GM18505 (cell line): ENCODE measurements around the gene RNF32.

ENCODE experiments used
- ATAC-seq: cut with Tn5 transposase; IDR thresholded peaks from one replicate; pipeline ENCODE4 v1.9.1; 2021; ENCODE audit not compliant: unreplicated experiment
- POLR2A ChIP-seq: IDR thresholded peaks from 4 replicates; pipeline ENCODE4 v1.6.1; 2011; ENCODE audit warnings: borderline replicate concordance; ENCODE audit not compliant: insufficient read depth, insufficient read length; ENCODE audit errors: extremely low read depth

RNF32 gene

DNA sequence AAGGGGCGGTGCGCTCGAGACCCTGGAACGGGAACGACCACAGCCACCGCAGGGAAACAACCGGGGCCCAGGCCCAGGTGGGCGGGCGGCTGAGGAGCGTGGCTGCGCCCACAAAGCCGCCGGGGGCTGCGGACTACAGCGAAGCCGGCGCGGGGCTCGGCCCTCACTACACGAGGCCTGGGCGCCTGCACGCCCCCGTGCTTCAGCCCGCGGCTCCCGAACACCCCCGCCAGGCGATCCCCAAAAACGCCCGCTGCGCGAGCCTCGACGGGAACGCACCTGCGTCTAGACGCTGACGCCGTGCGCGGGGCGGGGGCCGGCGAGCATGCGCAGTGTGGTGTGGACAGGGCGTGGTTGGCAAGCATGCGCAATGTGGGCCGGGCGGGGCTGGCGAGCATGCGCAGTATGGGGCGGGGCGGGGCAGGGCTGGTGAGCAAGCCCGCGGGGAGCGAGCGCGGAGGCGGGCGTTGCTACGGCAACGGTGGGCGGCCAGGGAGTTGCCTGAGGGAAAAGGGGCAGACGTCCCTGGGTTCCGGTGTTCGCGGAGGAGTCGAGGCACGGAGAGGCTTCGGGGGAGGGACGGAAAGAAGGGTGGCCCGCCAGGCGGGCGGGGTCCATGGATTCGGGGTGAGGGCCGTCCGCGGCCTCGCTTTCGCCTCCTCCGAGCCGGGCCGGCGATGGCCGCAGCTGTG lies at the start of gene RNF32:
TSS of gene RNF32 (plus strand) at position 518 of the 692 bp plus-strand sequence. CDS start 3,104 bp downstream, outside the sequence.
- peak; percentile 80 for TF ChIP-seq POLR2A
- ATAC-seq = peak; percentile 89

DNA sequence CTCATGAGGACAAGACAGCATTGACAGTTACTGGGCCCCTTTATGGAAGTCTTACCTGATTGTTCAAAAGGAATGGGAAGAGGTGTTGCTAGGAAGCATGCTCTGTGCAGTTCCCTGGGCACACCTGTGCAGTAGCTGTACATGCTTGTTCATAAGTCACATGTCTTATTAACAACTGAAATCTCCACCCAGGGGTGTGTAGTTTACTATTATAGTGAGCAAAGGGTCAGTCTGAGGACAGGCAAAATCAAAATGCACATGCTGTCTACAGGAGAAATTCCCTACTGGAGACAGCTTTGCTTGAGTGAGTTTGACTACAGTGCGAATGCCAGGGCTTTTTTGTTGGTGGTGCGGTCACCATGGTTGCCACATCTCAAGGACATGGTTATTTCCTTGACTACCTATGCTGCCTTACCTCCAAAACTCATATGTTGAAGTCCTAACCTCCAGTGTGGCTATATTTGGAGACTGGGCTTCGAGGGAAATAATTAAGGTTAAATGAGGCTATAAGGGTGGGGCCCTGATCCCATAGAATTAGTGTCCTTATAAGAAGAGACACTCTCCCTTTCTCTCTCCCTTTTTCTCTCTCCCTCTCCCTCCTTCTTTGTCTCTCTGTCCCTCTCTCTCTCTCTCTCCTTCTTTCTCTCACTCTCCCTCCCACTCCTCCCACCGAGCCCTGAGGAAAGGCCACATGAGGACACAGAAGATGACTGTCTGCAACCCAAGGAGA lies 48.3 kb upstream of the RNF32 start:
- TF ChIP-seq POLR2A = no peak
- ATAC-seq = no peak

DNA sequence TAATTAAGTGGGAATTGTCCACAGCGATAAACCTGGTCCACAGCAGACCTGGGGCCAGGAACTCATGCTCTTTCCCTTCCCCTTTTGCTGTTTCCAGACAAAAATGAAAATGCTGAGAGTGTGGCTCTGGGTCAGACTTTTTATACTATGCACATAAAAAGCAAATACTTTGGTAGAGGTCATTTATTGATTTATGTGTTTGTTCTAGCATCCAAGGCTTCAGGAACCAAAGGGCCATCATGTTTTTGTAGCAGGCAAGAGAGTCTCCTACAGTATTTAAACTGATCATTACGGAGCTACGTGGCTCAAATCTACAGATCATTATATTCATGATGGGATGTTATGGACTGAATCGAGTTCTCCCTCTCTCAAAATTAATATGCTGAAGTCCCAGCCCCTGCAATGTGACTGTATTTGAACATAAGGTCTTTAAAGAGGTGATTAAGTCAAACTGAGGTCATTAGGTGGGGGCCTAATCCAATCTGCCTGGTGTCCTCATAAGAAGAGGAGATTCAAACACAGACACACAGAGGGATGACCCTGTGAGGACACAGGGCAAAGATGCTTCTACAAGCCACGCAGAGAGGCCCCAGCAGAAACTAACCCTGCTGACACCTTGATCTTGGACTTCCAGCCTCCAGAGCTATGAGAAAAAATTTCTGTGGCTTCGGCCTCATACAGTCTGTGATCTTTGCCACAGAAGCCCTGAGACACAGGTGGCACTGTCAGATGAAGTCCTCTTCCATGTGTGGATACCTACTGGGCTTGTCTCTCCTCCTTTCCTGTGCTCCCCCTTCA lies 46.1 kb upstream of the RNF32 start:
- ATAC-seq = no peak
- TF ChIP-seq POLR2A = no peak

GRCh38 chr7:156600496-156600895 lies 40.1 kb upstream of the RNF32 start:
- no peak for ATAC-seq
- TF ChIP-seq POLR2A = no peak

DNA sequence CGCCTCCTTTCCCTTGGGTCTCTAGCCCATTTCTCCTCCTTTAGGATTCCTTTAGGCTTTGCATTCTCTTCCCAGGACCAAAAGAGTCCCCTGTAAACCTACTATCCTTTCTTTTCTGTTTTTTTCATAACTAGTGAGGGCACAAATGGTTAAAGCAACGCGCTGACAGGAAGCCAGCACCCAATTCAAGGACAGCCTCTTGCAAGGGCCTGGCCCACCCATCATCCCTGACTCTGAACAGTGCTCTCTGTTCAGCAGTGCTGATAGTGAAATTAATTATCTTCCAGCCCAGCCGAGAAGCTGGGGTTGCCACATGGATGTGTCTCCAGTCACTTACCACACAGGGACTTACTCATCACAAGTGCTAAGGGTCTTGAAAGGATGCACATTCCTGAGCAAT lies 38.3 kb upstream of the RNF32 start:
- TF ChIP-seq POLR2A = no peak
- no peak for ATAC-seq

DNA sequence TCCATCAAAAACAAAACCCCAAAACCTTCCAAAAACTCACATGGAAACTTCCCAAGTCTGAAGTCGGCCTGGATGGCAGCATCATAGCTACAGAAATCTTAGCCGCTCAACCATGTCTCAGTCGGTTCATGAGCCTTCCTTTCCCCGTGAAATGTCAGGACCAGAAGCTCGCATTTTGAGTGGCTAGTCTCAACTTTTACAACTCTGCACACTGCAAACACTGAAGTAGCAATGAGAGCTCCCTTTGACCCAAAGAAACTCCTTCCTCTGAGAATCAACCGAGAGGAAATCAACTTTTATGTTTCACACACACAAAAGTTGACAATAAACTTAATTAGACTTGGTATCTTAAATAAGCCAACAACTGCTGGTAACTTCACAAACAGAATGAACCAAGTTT lies 37.6 kb upstream of the RNF32 start:
- no peak for ATAC-seq
- no peak for TF ChIP-seq POLR2A

DNA sequence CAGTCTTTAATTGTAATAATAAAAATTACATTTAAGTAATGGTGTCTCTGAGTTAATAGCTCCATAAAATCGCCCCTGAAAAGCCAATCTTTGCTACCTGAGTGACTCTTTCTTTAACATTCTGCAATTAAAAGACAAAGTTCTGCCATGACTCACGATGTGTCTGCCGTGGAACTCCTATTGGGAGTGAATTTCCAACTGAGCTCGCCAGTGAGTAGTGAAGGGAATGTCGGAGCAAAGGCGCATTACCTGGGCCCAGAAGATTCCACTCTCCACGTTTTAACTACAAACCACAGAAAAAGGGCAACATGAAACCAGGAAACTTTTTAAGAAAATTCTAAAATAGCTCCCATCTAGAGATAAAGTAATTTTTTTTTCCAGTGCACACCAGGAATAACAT lies 36.9 kb upstream of the RNF32 start:
- no peak for ATAC-seq
- no peak for TF ChIP-seq POLR2A

DNA sequence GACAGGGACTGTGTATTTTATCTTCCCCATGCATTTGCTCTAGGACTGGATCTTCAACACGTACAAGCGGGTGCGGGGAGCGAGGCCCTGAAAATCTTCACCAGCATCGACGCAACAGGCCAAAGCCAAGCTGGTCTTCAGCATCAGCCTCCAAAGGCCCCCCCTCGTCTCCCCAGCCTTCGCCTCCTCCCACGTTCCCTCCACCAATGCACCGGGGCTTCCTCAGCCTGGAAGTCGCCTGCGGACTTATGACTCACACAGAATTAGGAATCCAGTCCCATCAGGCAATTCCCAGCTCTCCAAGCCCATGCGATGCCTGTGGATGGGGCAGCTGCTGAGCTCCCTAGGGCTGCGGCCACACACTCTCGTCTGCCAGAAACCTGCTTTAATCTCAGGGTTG lies 36.3 kb upstream of the RNF32 start:
- TF ChIP-seq POLR2A = no peak
- no peak for ATAC-seq

DNA sequence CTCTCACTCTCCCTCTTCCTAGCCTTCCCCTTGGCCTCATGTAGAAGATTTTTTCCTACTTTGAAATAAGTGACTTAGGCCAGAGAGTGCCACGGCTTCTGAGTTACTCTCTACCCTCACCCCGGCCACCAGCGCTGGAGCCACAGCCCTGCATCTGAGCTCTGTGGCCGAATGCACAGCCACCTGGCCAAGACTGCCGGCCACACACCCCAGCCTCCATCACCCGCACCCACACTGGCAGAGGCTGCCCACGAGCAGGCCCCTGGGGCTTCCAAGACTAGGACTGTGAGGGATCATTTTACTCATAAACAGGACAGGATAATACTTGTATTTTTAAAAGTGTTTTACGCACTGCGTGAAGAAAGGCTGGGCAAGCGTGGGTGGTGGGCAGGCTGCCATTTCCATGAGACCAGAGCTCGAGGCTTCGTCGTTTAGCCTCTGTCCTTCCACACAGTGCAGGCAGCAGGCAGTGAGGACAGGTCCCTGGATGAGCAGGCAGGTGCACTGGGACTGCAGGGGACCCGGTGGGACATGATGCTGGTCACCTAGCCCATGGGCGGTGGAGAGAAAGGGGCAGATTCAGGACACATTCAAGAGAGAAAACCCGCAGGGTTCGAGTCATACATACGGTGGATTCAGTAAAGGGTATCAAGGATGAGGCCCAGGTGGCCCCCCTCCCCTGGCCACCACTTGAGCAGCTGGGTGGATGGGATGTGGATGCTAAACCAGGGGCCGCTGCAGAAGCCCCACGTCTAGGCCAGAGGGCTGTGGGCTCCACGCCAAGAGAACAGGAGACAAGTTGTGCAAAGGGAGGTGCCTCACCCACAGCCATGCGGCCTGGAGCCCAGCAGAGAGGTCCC lies 35.5 kb upstream of the RNF32 start:
- TF ChIP-seq POLR2A = no peak
- no peak for ATAC-seq

DNA sequence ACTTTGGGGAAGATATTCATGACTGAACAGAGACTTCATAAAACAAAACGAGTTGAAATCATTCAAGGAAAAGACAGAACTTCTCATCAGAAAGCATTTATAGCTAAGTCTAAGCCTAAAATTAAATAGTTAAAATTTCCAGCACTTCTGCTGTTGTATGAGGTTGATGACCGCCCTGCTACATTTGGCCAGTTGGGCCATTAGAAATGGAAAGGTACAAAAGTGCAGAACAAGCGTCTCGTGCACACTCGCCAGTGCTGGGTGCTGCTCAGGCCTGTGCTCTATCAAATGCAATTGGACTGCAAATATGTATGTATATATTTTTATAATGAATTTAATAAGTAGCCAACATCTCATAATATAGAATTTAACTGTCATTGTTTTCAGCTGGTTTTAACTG lies 34.4 kb upstream of the RNF32 start:
- no peak for TF ChIP-seq POLR2A
- no peak for ATAC-seq

- TF ChIP-seq POLR2A = no peak
- no peak for ATAC-seq
Observed at GRCh38 chr7:156606691-156607331, 33.8 kb upstream of the RNF32 start.
